HepG2 (cell line): Measurements from ENCODE around the gene RAB17. TPM values are rescaled to one million over a fixed set of nuclear protein-coding genes. Genes with fewer than 3 reads are reported as not detected.

Source experiments
- BCLAF1 ChIP-seq: fragments of 450-650 bp; IDR thresholded peaks from 2 replicates; pipeline ENCODE4 v1.6.1; 2017; ENCODE audit warnings: mild to moderate bottlenecking
- CBX5 ChIP-seq: sonication (generic); formaldehyde crosslinking; IDR thresholded peaks from 2 replicates; pipeline ENCODE4 v1.4.0; 2020; ENCODE audit warnings: missing genetic modification reagents, borderline replicate concordance
- CREB1 ChIP-seq, 2 experiments: fragments of 450-650 bp in 1 of 2; IDR thresholded peaks; 2 replicates each; pipeline ENCODE4 v1.6.1; 2016 to 2017; ENCODE audit warnings: control low read depth in 1 of 2, mild to moderate bottlenecking in 1 of 2, missing compliant biosample characterization in 1 of 2, missing genetic modification characterization in 1 of 2
- ESRRA ChIP-seq: sonication (generic); formaldehyde crosslinking; IDR thresholded peaks from 2 replicates; pipeline ENCODE4 v1.5.1; 2020; ENCODE audit warnings: mild to moderate bottlenecking, low read depth, missing genetic modification reagents
- ISX ChIP-seq: sonication (generic); formaldehyde crosslinking; conservative IDR thresholded peaks from 2 replicates; pipeline ENCODE4 v1.5.0; 2020; ENCODE audit warnings: missing genetic modification reagents
- KAT8 ChIP-seq: IDR thresholded peaks from 2 replicates; pipeline ENCODE4 v1.6.1; 2016; ENCODE audit warnings: missing genetic modification reagents, missing compliant biosample characterization
- KLF15 ChIP-seq: sonication (generic); formaldehyde crosslinking; IDR thresholded peaks from 2 replicates; pipeline ENCODE4 v1.8.1; 2023; ENCODE audit warnings: borderline replicate concordance, mild to moderate bottlenecking, inconsistent platforms, missing genetic modification reagents, mixed read lengths
- ONECUT2 ChIP-seq: sonication (generic); formaldehyde crosslinking; IDR thresholded peaks from 2 replicates; pipeline ENCODE4 v1.4.0; 2020; ENCODE audit warnings: missing genetic modification reagents
- POGK ChIP-seq: sonication (generic); formaldehyde crosslinking; conservative IDR thresholded peaks from 2 replicates; pipeline ENCODE4 v1.8.0; 2022; ENCODE audit warnings: mild to moderate bottlenecking, moderate library complexity, missing genetic modification reagents
- RFXAP ChIP-seq: sonication (generic); formaldehyde crosslinking; IDR thresholded peaks from 2 replicates; pipeline ENCODE4 v1.4.0; 2020; ENCODE audit warnings: missing genetic modification reagents, borderline replicate concordance
- SMAD3 ChIP-seq: sonication (generic); formaldehyde crosslinking; IDR thresholded peaks from 2 replicates; pipeline ENCODE4 v1.4.0; 2020; ENCODE audit warnings: missing genetic modification reagents
- TBX3 ChIP-seq: fragments of 450-650 bp; IDR thresholded peaks from 2 replicates; pipeline ENCODE4 v1.6.1; 2017; ENCODE audit warnings: antibody characterized with exemption, mild to moderate bottlenecking, inconsistent platforms, borderline replicate concordance
- TCF12 ChIP-seq, 2 experiments: fragments of 450-650 bp in 1 of 2; sonication (generic) in 1 of 2; formaldehyde crosslinking in 1 of 2; IDR thresholded peaks; 2 replicates each; pipeline versions ENCODE4 v1.6.1 to v1.8.0; 2017 to 2022; ENCODE audit warnings: antibody characterized with exemption in 1 of 2, mild to moderate bottlenecking in 1 of 2, missing genetic modification reagents in 1 of 2, moderate library complexity in 1 of 2
- TOE1 ChIP-seq: sonication (generic); formaldehyde crosslinking; IDR thresholded peaks from 2 replicates; pipeline ENCODE4 v1.4.0; 2020; ENCODE audit warnings: mild to moderate bottlenecking, missing genetic modification reagents
- ZKSCAN5 ChIP-seq: sonication (generic); formaldehyde crosslinking; IDR thresholded peaks from 2 replicates; pipeline ENCODE4 v1.5.1; 2020; ENCODE audit warnings: mild to moderate bottlenecking, missing genetic modification reagents
- ZNF12 ChIP-seq: sonication (generic); formaldehyde crosslinking; IDR thresholded peaks from 2 replicates; pipeline ENCODE4 v1.5.0; 2020; ENCODE audit warnings: missing genetic modification reagents
- ZNF160 ChIP-seq: sonication (generic); formaldehyde crosslinking; IDR thresholded peaks from 2 replicates; pipeline ENCODE4 v1.8.0; 2022; ENCODE audit warnings: mild to moderate bottlenecking, inconsistent platforms, missing genetic modification reagents
- ZNF432 ChIP-seq: sonication (generic); formaldehyde crosslinking; IDR thresholded peaks from 2 replicates; pipeline ENCODE4 v1.5.0; 2020; ENCODE audit warnings: missing genetic modification reagents, mild to moderate bottlenecking, borderline replicate concordance
- ZNF510 ChIP-seq: sonication (generic); formaldehyde crosslinking; IDR thresholded peaks from 2 replicates; pipeline ENCODE4 v1.4.0; 2020; ENCODE audit warnings: low read depth, mild to moderate bottlenecking, missing genetic modification reagents
- ZNF564 ChIP-seq: sonication (generic); formaldehyde crosslinking; IDR thresholded peaks from 2 replicates; pipeline ENCODE4 v1.8.1; 2023; ENCODE audit warnings: mild to moderate bottlenecking, missing genetic modification reagents
- ZNF652 ChIP-seq: IDR thresholded peaks from 2 replicates; pipeline ENCODE4 v1.6.1; 2016; ENCODE audit warnings: low read depth, borderline replicate concordance
- ZNF713 ChIP-seq: sonication (generic); formaldehyde crosslinking; IDR thresholded peaks from 2 replicates; pipeline ENCODE4 v1.4.0; 2020; ENCODE audit warnings: mild to moderate bottlenecking, missing genetic modification reagents
- polyA plus RNA-seq, 8 experiments: library from polyadenylated mRNA; depleted of rRNA in 3 of 8; stranded (reverse) in 7 of 8; unstranded in 1 of 8; fragments of >200 nt; fragmentation: Illumina TruSeq in 4 of 8; extraction: Trizol in 4 of 8; gene quantifications; 2 replicates each; pipeline versions ENCODE4 v1.2.1 to v1.2.3, GENCODE V29; 2011 to 2016; ENCODE audit warnings: low read depth in 4 of 8, missing spikeins in 1 of 8, mixed read lengths in 1 of 8; ENCODE audit not compliant: insufficient read depth in 1 of 8
- total RNA-seq, 5 experiments: library from RNA; depleted of rRNA; stranded (reverse); fragments of >200 nt; fragmentation: Illumina TruSeq; extraction: Trizol; gene quantifications; 2 replicates each; pipeline ENCODE4 v1.2.3, GENCODE V29; 2016; ENCODE audit warnings: low read depth in 1 of 5
- TF ChIP-seq, protein P1 (sequence below): sonication (generic); formaldehyde crosslinking; IDR thresholded peaks from 2 replicates; pipeline ENCODE4; 2020; ENCODE audit warnings: missing genetic modification reagents, mild to moderate bottlenecking, borderline replicate concordance

The RAB17 gene
- total and polyA plus RNA-seq, 2 of the 13 experiments (the other 11 are each of a cell fraction or from before 2014, with no cell fraction given), result 68.0 to 124 TPM

GRCh38 chr2:237614151-237614720, 23.7 kb upstream of the RAB17 start (continued):
- TF ChIP-seq ZKSCAN5 (CRISPR knock-in tag), result 0 out of 2 replicates have a peak, but pooled peaks have one; percentile 58
- TF ChIP-seq ONECUT2 (CRISPR knock-in tag), result no peak
- TF ChIP-seq KAT8, result peak; percentile 86
- peak; percentile 90; the same call in 1 of the 2 replicates for TF ChIP-seq CBX5 (CRISPR knock-in tag)
- TF ChIP-seq TOE1, result peak; percentile 84; the same call in 1 of the 2 replicates
- TF ChIP-seq ZNF432, result no peak
- no peak for TF ChIP-seq ISX
- no peak for TF ChIP-seq BCLAF1
- TF ChIP-seq ZNF713 (CRISPR knock-in tag), result no peak
- TF ChIP-seq SMAD3 (CRISPR knock-in tag), result peak; percentile 90; the same call in 1 of the 2 replicates
- 0 out of 2 replicates have a peak, but pooled peaks have one; percentile 55 for TF ChIP-seq ZNF564 (CRISPR knock-in tag)
- TF ChIP-seq, protein P1, sequence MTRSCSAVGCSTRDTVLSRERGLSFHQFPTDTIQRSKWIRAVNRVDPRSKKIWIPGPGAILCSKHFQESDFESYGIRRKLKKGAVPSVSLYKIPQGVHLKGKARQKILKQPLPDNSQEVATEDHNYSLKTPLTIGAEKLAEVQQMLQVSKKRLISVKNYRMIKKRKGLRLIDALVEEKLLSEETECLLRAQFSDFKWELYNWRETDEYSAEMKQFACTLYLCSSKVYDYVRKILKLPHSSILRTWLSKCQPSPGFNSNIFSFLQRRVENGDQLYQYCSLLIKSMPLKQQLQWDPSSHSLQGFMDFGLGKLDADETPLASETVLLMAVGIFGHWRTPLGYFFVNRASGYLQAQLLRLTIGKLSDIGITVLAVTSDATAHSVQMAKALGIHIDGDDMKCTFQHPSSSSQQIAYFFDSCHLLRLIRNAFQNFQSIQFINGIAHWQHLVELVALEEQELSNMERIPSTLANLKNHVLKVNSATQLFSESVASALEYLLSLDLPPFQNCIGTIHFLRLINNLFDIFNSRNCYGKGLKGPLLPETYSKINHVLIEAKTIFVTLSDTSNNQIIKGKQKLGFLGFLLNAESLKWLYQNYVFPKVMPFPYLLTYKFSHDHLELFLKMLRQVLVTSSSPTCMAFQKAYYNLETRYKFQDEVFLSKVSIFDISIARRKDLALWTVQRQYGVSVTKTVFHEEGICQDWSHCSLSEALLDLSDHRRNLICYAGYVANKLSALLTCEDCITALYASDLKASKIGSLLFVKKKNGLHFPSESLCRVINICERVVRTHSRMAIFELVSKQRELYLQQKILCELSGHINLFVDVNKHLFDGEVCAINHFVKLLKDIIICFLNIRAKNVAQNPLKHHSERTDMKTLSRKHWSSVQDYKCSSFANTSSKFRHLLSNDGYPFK (CRISPR knock-in tag), result peak; percentile 65; the same call in 1 of the 2 replicates
- peak; percentile 50; the same call in 1 of the 2 replicates for TF ChIP-seq POGK (CRISPR knock-in tag)
- peak; percentile 81; the same call in 1 of the 2 replicates for TF ChIP-seq TBX3
- TF ChIP-seq ZNF652 (CRISPR knock-in tag), result peak; percentile 48; the same call in 1 of the 2 replicates
- TF ChIP-seq ZNF160 (CRISPR knock-in tag), result no peak
- TF ChIP-seq ZNF12 (CRISPR knock-in tag), result peak; percentile 90
- peak; percentile 80; the same call in 1 of the 2 replicates for TF ChIP-seq ESRRA (CRISPR knock-in tag)
- no peak for TF ChIP-seq KLF15 (CRISPR knock-in tag)
- TF ChIP-seq RFXAP (CRISPR knock-in tag), result no peak
- no peak; the same call in 1 of the 2 replicates for TF ChIP-seq ZNF510 (CRISPR knock-in tag)
- no peak for TF ChIP-seq TCF12 (IDR thresholded peaks at IDR 0.05)
- TF ChIP-seq TCF12 (CRISPR knock-in tag; IDR thresholded peaks at IDR 0.05), result peak; percentile 94
- TF ChIP-seq CREB1 (IDR thresholded peaks at IDR 0.05), result peak; percentile 73
- TF ChIP-seq CREB1 (CRISPR knock-in tag; IDR thresholded peaks at IDR 0.05), result peak; percentile 87
